ENCODE measurements around the gene RIC8B.

RIC8B gene

DNA sequence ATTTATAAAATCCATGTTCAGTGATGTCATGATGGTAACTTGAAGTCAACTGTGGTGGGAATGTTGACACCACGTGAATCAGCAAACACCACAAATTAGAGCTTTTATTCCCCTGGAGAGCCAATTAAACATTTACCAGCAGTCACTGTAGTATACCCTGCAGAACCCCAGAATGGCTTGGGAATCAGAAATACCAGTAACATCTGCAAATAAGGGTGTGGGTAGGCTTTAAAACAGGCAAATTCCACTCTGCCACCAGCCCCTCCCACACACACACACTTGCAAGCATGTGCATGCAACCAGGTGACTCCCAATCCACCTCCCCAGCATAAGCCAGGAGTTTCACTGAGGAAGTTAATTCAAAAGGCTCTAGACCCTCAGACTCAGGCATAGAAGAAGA is 117.6 kb downstream of the RIC8B start:
- no peak overlapping the region for H3K4me3 ChIP-seq (replicated peaks in 1 of 2; ENCODE audit: low read depth in 2 of 2, low read length in 2 of 2)
- TF ChIP-seq, protein P1, sequence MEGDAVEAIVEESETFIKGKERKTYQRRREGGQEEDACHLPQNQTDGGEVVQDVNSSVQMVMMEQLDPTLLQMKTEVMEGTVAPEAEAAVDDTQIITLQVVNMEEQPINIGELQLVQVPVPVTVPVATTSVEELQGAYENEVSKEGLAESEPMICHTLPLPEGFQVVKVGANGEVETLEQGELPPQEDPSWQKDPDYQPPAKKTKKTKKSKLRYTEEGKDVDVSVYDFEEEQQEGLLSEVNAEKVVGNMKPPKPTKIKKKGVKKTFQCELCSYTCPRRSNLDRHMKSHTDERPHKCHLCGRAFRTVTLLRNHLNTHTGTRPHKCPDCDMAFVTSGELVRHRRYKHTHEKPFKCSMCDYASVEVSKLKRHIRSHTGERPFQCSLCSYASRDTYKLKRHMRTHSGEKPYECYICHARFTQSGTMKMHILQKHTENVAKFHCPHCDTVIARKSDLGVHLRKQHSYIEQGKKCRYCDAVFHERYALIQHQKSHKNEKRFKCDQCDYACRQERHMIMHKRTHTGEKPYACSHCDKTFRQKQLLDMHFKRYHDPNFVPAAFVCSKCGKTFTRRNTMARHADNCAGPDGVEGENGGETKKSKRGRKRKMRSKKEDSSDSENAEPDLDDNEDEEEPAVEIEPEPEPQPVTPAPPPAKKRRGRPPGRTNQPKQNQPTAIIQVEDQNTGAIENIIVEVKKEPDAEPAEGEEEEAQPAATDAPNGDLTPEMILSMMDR (IDR thresholded peaks at IDR 0.05; ENCODE audit: low read depth, low read length): no peak
- no peak for DNase-seq (ENCODE audit: low read depth in 2 of 2)

DNA sequence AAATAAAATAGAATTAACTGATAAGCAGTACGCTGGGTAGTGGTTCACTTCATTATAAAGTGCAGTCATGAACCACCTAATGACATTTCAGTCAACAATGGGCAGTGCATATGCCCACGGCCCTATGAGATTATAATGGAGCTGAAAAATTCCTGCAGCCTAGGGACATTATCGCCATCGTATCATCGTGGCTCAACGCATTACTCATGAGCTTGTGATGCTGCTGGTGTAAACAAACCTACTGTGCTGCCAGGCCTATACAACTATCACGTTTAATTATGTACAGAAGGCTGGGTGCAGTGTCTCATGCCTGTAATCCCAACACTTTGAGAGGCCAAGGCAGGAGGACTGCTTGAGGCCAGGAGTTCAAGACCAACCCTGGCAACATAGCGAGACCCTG is 119.0 kb downstream of the RIC8B start:
- TF ChIP-seq, protein P1 (IDR thresholded peaks at IDR 0.05; ENCODE audit: low read depth, low read length): no peak
- no peak for DNase-seq (ENCODE audit: low read depth in 2 of 2)
- H3K4me3 ChIP-seq (replicated peaks in 1 of 2; ENCODE audit: low read depth in 2 of 2, low read length in 2 of 2): no peak overlapping the region

DNA sequence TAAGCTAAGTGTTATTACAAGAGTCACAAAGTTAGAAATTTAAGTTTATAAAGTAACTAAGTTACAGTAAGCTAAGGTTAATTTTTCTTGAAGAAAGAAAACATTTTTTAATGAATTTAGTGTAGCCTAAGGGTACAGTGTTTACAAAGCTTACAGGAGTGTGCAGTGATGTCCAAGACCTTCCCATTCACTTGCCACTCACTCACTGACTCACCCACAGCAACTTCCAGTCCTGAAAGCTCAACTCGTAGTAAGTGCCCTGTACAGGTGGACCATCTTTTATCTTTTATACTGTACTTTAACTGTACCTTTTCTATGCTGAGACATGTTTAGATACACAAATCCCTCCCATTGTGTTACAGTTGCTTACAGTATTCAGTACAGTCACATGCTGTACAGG is 120.3 kb downstream of the RIC8B start:
- no peak for DNase-seq (ENCODE audit: low read depth in 2 of 2)
- H3K4me3 ChIP-seq (replicated peaks in 1 of 2; ENCODE audit: low read depth in 2 of 2, low read length in 2 of 2): no peak overlapping the region
- TF ChIP-seq, protein P1 (IDR thresholded peaks at IDR 0.05; ENCODE audit: low read depth, low read length): no peak

DNA sequence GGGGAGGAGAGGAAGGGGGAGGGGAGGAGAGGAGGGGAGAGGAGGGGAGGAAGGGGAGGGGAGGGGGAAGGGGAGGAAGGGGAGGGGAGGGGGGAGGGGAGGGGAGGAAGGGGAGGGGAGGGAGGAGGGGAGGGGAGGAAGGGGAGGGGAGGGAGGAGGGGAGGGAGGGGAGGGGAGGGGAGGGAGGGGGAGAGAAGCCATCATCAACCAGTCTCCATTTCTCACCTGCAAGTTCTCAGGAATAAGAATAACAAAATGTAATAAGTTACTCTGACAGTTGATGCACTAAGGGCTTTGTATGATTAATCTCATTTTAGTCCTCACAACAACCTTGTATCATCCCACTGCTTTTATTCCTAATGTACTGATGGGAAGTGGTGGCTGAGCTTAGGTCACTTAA is 122.1 kb downstream of the RIC8B start:
- DNase-seq (ENCODE audit: low read depth in 2 of 2): no peak
- no peak overlapping the region for H3K4me3 ChIP-seq (replicated peaks in 1 of 2; ENCODE audit: low read depth in 2 of 2, low read length in 2 of 2)
- TF ChIP-seq, protein P1 (IDR thresholded peaks at IDR 0.05; ENCODE audit: low read depth, low read length): no peak

- TF ChIP-seq, protein P1 (IDR thresholded peaks at IDR 0.05; ENCODE audit: low read depth, low read length): no peak
- no peak overlapping the region for H3K4me3 ChIP-seq (replicated peaks in 1 of 2; ENCODE audit: low read depth in 2 of 2, low read length in 2 of 2)
- DNase-seq (ENCODE audit: low read depth in 2 of 2): peak; percentile 15 to 40
These were observed 122.6 kb downstream of the RIC8B start for GRCh38 chr12:106897082-106897481.

DNA sequence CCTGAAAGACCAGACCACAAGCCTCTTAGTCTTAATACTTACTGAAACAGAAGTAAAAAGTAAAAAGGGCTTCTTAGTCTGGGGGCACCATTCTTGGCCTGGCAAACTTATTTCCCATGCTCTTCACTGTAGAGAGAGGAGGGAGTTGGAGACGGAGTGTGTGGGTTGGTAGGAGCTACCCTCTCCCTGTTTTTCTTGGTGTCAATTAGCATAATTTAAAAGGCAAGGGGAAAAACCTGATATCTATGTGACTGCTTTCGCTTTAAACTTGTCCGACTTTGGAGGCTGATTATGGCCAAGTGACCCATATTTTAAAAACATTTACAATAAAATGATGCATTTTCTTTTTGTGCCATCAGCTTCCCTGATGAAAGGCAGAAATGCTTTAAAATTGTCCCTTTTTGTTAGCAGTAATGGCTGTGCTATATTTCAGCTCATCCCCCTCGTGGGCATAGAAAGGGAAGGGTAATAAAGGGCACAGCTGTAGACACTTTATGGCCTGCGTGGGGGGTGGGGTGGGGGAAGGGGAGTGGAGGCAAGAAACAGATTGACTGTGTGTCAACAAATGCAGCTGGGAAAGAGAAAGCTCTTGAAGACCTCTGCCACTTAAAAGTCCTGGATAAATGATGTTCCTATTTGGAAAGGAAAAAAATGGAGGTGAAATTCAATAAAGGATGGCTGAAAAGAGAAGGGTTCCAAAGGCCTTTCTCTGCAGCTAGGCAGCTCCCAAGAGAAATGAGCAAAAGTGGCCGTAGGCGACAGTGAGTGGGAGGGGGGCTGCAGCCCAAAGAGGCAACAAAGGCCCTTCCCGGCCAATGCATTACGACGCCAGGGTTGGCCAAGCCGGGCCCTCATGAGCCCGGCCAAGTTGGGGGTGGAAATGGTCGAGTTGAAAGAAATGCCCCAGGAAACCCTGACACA is 123.8 kb downstream of the RIC8B start:
- DNase-seq (ENCODE audit: low read depth in 2 of 2): no peak
- no peak overlapping the region for H3K4me3 ChIP-seq (replicated peaks in 1 of 2; ENCODE audit: low read depth in 2 of 2, low read length in 2 of 2)
- TF ChIP-seq, protein P1 (IDR thresholded peaks at IDR 0.05; ENCODE audit: low read depth, low read length): no peak
